ENCODE data around the gene ATP2B2.

Gene ATP2B2

GRCh38 chr3:10379161-10379560 is 126.2 kb downstream of the ATP2B2 start:
- no peak overlapping the region for H3K27ac ChIP-seq
- H3K4me1 ChIP-seq (ENCODE audit: control insufficient read depth in 1 of 2, insufficient read depth in 1 of 2, low read depth in 1 of 2, low read length in 1 of 2) = no peaks in the 10 kb centered on the region
- H3K36me3 ChIP-seq = no peaks in the 10 kb centered on the region
- H3K9me3 ChIP-seq = no peaks in the 10 kb centered on the region
- H3K27me3 ChIP-seq = no peaks in the 10 kb centered on the region
- TF ChIP-seq CTCF (IDR thresholded peaks at IDR 0.05) = no peak
- no peak overlapping the region for H3K4me3 ChIP-seq (ENCODE audit: low read depth in 1 of 2, low read length in 1 of 2)

- H3K9me3 ChIP-seq = no peaks in the 10 kb centered on the region
- H3K27ac ChIP-seq = no peak overlapping the region
- H3K4me3 ChIP-seq (ENCODE audit: low read depth in 1 of 2, low read length in 1 of 2) = no peak overlapping the region
- TF ChIP-seq CTCF (IDR thresholded peaks at IDR 0.05) = no peak
- no peaks in the 10 kb centered on the region for H3K27me3 ChIP-seq
- H3K4me1 ChIP-seq (ENCODE audit: control insufficient read depth in 1 of 2, insufficient read depth in 1 of 2, low read depth in 1 of 2, low read length in 1 of 2) = no peaks in the 10 kb centered on the region
- no peaks in the 10 kb centered on the region for H3K36me3 ChIP-seq
These were observed 126.6 kb downstream of the ATP2B2 start for GRCh38 chr3:10378742-10379141.

GRCh38 chr3:10378246-10378645 is 127.1 kb downstream of the ATP2B2 start:
- H3K27me3 ChIP-seq = no peaks in the 10 kb centered on the region
- no peaks in the 10 kb centered on the region for H3K36me3 ChIP-seq
- no peak overlapping the region for H3K27ac ChIP-seq
- H3K9me3 ChIP-seq = no peaks in the 10 kb centered on the region
- TF ChIP-seq CTCF (IDR thresholded peaks at IDR 0.05) = no peak
- H3K4me1 ChIP-seq (ENCODE audit: control insufficient read depth in 1 of 2, insufficient read depth in 1 of 2, low read depth in 1 of 2, low read length in 1 of 2) = no peaks in the 10 kb centered on the region
- no peak overlapping the region for H3K4me3 ChIP-seq (ENCODE audit: low read depth in 1 of 2, low read length in 1 of 2)

- no peaks in the 10 kb centered on the region for H3K4me1 ChIP-seq (ENCODE audit: control insufficient read depth in 1 of 2, insufficient read depth in 1 of 2, low read depth in 1 of 2, low read length in 1 of 2)
- no peak for TF ChIP-seq CTCF (IDR thresholded peaks at IDR 0.05)
These were observed 128.1 kb downstream of the ATP2B2 start for GRCh38 chr3:10377148-10377725.

GRCh38 chr3:10376353-10376752 is 129.0 kb downstream of the ATP2B2 start:
- Histone ChIP-seq H3K4me3 (ENCODE audit: low read depth in 1 of 2, low read length in 1 of 2) (no peak overlapping the region), H3K36me3 (no peaks in the 10 kb centered on the region), H3K27me3 (peaks cover under 1% of the 10 kb centered on the region), H3K4me1 (ENCODE audit: control insufficient read depth in 1 of 2, insufficient read depth in 1 of 2, low read depth in 1 of 2, low read length in 1 of 2) (no peaks in the 10 kb centered on the region), H3K27ac (no peak overlapping the region), H3K9me3 (no peaks in the 10 kb centered on the region)
- no peak for TF ChIP-seq CTCF (IDR thresholded peaks at IDR 0.05)

More at GRCh38 chr3:10377148-10377725, 128.1 kb downstream of the ATP2B2 start:
- Histone ChIP-seq H3K9me3 (no peaks in the 10 kb centered on the region), H3K4me3 (ENCODE audit: low read depth in 1 of 2, low read length in 1 of 2) (no peak overlapping the region), H3K27ac (no peak overlapping the region), H3K27me3 (no peaks in the 10 kb centered on the region), H3K36me3 (no peaks in the 10 kb centered on the region)
